ENCODE results near the gene ROBO2.

DNA sequence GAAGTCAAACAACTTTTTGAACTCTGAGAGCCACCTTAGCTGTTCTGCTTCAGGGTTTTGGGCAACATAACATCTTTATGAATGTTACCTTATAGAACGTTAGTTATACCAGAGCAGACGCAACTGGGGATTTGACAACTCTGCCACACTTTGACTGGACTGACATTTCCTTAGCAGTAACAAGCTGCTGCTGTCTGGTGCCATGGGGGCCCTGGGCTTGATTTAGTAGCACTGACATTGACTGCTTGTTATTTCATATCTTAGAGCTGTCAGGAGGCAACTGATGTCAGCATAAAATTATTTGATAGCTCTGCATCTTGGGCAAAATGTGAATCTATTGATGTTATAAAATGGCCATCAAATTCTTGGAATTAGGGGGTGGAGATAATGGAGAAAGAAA lies 285.4 kb downstream of the ROBO2 start:
- TF ChIP-seq CTCF (IDR thresholded peaks at IDR 0.05; ENCODE audit: poor library complexity, severe bottlenecking) (no peak), EP300 (conservative IDR thresholded peaks at IDR 0.05; ENCODE audit: poor library complexity, severe bottlenecking) (peak; percentile 99), MXI1 (conservative IDR thresholded peaks at IDR 0.05; ENCODE audit: poor library complexity, severe bottlenecking) (no peak), TAF1 (IDR thresholded peaks at IDR 0.05; ENCODE audit: low read depth) (no peak), EZH2 (IDR thresholded peaks at IDR 0.05; ENCODE audit: borderline replicate concordance, insufficient read depth, low read length, poor library complexity, severe bottlenecking) (no peak), RAD21 (conservative IDR thresholded peaks at IDR 0.05) (no peak)
